Jurkat, Clone E6-1 (cell line): ENCODE measurements around the gene DNMT3A.
"Not testable (repeated sequence)": the region's sequence is repeated elsewhere in the genome, so short reads cannot be mapped to it uniquely, and the experiment has no call there.

Source experiments
- DNase-seq: peaks from one replicate; pipeline ENCODE4 v3.0.0-alpha.2; 2011; ENCODE audit warnings: low read depth, low spot score
- H3K4me3 ChIP-seq: 2 replicates; pipeline ENCODE4 v1.5.1; 2011; ENCODE audit warnings: mild to moderate bottlenecking, low read length, control low read depth, moderate library complexity

The DNMT3A gene

DNA sequence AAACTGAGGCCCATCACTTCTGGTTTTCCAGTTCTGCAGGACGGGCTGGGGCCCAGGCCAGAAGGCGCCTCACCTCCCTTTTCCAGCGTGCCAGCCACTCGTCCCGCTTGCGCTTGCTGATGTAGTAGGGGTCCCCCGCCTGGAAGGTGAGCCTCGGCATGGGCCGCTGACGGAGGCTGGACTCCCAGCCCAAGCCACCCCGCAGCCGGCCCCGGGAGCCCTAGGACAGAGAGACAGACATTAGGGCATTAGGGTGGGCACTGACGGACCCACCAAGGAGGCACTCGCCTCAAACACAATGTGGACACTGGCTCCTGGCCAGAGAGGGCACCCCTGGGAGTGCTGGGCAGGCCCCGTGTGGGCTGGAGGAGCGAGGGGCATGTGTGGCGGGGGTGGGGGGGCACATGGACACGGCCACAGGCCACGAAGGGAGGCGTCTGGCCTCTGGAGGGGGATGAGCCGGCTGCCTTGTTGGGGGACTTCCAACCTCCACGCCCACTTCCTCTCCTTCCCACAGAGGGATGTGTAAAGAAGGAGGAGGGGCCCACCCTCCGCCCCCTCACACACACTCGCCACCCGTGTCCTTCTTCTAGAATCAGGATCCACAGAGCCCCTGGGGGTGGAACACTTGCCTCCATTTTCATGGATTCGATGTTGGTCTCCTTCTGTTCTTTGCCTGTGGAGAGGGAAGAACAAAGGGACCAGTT is 66.7 kb downstream of the DNMT3A start:
- DNase-seq: peak; percentile 40
- H3K4me3 ChIP-seq: no peak overlapping the region

- no peak for DNase-seq
- no peak overlapping the region for H3K4me3 ChIP-seq
These were observed 67.7 kb downstream of the DNMT3A start for GRCh38 chr2:25273985-25274535.

GRCh38 chr2:25272705-25273104 is 69.0 kb downstream of the DNMT3A start:
- not testable (repeated sequence) for DNase-seq

DNA sequence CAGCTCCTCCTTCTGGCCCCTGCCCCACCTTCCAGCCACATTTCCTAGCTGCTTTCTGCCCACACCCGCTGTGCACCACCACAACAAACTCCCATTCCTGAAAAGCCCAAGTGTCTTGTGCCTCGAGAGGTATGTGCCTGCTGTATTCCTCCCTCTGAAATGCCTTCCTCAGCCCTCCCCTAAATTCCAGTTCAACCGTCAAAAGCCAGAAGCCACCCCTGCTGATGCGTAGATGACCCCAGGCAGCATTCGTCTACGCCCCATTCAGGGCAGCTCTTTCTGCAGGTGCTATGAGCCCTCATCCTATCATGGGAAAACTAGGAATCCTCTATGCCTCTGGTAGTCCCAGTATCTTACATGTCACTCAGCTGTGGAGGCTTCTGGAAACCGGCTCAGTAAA is 71.7 kb downstream of the DNMT3A start:
- DNase-seq: no peak
- no peak overlapping the region for H3K4me3 ChIP-seq

More at GRCh38 chr2:25272705-25273104, 69.0 kb downstream of the DNMT3A start:
- not testable (repeated sequence) for H3K4me3 ChIP-seq

DNA sequence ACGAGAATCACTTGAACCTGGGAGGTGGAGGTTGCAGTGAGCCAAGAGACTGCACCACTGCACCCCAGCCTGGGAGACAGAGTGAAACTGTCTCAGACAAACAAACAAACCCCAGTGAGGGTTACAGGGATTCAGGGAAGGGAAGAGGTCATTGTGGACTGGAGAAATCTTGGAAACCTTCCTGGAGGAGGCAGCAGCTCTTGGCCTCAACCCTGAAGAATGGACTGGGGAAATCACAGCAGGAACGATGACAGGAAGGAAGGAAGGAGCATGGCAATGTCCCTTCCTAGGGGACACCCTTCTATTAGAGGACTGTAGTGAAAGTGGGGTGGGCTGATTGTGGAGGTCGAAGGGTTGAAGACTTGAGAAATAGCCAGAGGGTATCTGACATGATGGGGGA is 72.5 kb downstream of the DNMT3A start:
- H3K4me3 ChIP-seq: no peak overlapping the region
- DNase-seq: no peak

DNA sequence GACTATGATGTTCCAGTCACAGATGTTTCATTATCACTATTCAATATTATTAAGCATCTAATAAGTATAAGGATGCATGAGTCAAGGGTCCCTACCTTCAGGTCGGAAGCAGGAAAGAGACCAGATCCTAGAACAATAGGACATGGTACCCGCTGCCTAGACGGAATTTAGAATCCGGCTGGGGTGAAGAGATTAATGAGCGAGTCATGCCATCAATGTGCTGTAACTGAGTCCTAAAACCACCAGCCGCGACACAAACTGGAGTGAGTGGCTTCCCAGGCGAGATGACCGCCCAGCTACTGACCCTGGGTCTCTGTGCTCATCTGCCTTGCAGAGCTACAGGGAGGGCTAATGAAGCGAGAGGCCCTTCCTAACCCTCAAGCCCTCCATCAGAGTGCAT is 73.6 kb downstream of the DNMT3A start:
- no peak for DNase-seq

DNA sequence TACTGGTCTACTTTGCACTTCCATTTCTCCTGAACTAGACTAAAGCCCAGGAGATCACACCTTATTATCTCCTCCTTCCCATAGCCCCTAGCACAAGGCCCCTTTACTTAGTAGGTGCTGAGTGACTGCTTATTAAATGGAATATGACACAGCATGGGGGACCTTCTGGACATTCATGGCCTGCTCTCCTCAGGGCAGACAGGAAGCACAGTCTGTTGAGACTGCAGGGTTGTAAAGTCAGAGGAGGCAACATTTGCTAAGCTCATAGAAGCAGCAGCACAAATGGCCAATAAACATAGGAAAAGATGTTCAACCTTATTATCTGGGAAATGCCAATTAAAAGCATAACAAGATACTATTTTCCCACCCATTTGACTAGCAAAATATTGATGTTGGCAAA is 75.3 kb downstream of the DNMT3A start:
- no peak for DNase-seq
- no peak overlapping the region for H3K4me3 ChIP-seq

More for the DNA sequence above, 73.6 kb downstream of the DNMT3A start:
- H3K4me3 ChIP-seq: no peak overlapping the region

- DNase-seq: peak; percentile 51
- H3K4me3 ChIP-seq: no peak overlapping the region
These were observed 75.9 kb downstream of the DNMT3A start for GRCh38 chr2:25265802-25266201.

DNA sequence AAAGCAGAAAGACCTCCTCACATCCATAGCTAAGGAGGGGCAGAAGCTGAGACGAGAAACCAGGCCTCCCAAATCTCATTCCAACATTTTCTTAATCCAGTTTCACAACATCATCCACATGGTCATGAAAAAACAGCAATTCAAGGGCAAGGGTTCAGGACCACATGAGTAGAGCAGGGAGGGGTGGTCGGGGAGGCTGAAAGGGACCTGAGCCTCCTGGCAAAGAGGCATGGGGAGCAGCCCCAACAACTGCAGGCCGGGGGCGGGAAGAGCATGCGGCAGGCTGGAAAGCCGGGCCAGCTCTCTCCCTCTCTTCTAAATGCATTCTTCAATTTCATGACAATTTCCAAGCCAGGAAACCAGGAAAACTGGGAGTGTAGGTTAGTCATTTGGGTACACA is 76.7 kb downstream of the DNMT3A start:
- no peak overlapping the region for H3K4me3 ChIP-seq
- no peak for DNase-seq

DNA sequence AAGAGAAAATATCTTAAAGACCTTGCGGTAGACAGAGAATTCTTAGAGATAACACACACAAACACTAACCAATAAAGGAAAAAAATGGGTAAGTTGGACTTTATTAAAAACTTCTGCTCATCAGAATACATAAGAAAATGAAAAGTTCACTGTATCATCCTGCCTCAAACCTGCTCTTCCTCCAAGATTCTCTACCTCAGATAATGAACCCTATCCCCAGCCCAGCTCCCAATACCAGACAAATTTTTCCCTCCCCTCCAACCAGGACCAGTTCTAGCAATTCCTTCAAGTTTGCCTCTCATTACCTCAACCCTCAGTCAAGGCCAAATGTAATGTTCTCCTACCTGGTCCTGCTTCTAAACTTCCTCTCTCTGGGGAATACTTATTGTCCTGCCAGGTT is 79.4 kb downstream of the DNMT3A start:
- DNase-seq: no peak
- no peak overlapping the region for H3K4me3 ChIP-seq

DNA sequence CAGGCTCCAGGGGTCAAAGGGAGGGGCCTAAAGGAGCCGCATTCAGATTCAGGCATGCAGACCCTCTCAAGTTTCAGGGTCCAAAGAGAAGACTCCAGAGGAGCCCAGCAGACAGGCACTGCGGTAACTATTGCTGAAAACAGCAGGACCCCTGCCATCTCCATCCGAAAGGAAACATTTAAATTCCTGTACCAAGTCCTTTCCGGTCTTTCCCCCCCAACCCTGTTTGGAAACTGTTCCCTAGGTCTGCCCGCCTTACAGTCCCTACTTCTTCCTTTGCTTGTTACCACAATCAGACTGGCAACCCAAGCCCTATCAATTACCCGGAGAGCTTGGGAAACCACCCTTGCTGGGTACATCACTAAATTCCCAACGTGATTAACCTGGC is 82.0 kb downstream of the DNMT3A start:
- DNase-seq: no peak
- H3K4me3 ChIP-seq: no peak overlapping the region

DNA sequence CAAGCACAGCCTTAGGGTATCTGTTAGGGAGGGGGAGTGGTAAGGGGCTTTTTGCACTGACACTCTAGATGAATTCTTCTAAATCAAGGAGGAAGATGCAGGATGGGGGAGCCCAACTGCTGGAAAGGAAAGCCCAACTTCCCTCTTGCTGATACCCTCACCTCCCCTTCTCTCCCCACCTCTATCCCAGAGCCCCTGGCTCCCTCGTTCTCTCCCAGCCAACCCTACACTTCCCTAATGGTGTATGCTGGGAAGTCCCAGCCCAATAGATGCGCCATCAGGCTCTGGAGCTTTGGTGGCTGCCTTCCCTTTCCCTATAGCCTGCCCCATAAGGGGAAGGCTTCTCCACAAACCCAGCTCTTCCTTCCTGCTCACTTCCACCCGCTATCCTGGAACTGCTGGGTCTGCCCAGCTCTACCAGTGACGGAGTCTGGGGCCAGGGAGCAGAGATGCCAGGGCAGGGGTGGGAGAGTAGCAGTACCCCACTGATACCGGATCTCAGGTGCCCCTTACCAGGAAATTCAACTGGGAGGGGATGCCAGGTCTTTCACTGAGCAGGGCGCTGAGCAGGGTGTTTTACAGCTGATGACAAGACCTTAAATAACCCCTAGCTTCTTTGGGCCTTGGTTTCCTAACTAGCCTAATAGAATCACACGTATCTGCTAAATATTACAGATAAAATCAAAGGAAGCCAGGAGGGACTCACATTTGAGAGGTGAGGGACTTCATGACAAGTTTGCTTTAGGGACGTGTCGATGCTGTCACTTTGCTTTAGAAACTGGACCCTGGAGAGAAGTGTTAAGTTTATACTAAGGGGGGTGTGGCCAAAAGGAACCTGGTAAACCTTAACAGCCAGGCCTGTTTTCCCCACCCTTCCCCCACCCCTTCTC is 82.6 kb downstream of the DNMT3A start:
- no peak for DNase-seq
- no peak overlapping the region for H3K4me3 ChIP-seq

- no peak overlapping the region for H3K4me3 ChIP-seq
These were observed 83.5 kb downstream of the DNMT3A start for GRCh38 chr2:25257931-25258846.

GRCh38 chr2:25257032-25257552 is 84.6 kb downstream of the DNMT3A start:
- H3K4me3 ChIP-seq: no peak overlapping the region
- no peak for DNase-seq

More at GRCh38 chr2:25257931-25258846, 83.5 kb downstream of the DNMT3A start:
- DNase-seq: no peak

DNA sequence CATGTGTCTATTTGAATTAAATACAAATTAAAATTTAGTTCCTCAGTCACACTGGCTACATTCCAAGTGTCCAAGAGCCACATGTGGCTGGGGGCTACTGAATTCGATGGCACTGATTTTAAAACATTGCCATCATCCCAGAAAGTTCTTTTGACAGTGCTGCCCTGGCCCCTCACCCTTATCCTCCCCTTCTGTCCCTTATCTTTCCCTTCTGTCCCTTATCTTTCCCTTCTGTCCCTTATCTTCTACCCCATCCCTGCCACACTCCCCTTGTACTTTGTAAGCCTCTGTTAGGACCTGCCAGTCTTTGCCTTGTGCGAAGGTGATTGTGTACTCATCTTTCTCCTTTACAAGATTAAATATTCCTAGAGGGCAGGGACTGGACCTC is 85.2 kb downstream of the DNMT3A start:
- no peak for DNase-seq
- H3K4me3 ChIP-seq: no peak overlapping the region

- no peak overlapping the region for H3K4me3 ChIP-seq
- no peak for DNase-seq
These were observed 85.8 kb downstream of the DNMT3A start for GRCh38 chr2:25255745-25256487.

- H3K4me3 ChIP-seq: no peak overlapping the region
- DNase-seq: no peak
These were observed 86.8 kb downstream of the DNMT3A start for GRCh38 chr2:25254961-25255360.

- peak overlapping the region; percentile 89; the same call in 1 of the 2 replicates for H3K4me3 ChIP-seq
- DNase-seq: no peak
These were observed 88.5 kb downstream of the DNMT3A start for GRCh38 chr2:25253153-25253626.
